Measurements from ENCODE around the gene TWF2. TPM values are rescaled to one million over a fixed set of nuclear protein-coding genes. Genes with fewer than 3 reads are reported as not detected.
A peak's percentile ranks its signal among the peaks of the same experiment; 100 is the strongest.

The TWF2 gene
- total and polyA plus RNA-seq, 10 of the 15 experiments (the other 5 are each of a cell fraction or from before 2014, with no cell fraction given) = 0.16 to 106 (median 68.5) TPM

DNA sequence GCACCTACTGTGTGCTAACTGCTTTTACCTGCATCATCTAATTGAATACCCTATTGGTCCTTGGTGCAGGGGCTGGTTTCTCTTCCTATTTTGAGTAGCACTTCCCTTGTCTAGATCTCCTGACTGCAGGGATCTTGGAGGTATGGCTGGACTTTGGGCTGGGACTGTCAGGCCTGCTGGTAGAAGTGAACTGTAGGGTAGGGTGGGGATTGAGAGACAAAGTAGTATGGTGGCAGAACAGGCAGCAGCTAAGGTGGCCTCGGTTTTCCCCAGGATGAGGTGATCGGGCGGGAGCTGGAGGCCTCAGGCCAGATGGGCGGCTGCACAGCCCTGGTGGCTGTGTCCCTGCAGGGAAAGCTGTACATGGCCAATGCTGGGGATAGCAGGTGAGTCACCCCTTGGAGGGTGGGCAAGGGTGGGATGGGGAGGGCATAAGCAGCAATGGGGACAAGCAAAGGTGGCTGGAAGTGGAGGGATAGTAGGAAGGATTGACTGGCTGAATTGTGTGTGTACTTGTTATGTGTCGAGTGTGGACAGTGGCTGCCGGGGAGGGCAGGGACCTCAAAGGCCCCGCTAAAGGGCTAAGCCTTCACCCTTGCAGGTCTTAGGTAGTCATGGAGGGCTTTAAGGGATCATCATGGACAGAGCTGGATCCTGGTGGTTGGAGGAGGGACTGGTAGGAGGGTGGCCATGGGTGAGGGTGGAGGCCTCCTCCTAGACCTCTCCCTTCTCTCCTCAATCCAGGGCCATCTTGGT is 8.6 kb upstream of the TWF2 start:
- ChIA-PET POLR2A (interaction anchor here (0.6 to 7.8 kb wide), 4 partner anchors 14 to 33 kb away, joined by 4 to 60 read pairs (median 4); partner anchors contain the start of genes TLR9 and WDR82), RAD21 (ENCODE audit: unreplicated experiment) (no interaction called here), SMC1A (ENCODE audit: uncharacterized antibody, unreplicated experiment) (no interaction called here), CTCF (interaction anchor here (0.6 kb wide), 1 partner anchor 38 kb away, joined by 3 read pairs; no protein-coding TSS in a partner anchor)
- Histone ChIP-seq H3K4me3 (no peak overlapping the region), H2AFZ (ENCODE audit: control insufficient read depth, low read depth, low read length) (no peak overlapping the region), H3K9me3 (replicated peaks; ENCODE audit: control insufficient read depth, insufficient read depth, low read length) (no peaks in the 10 kb centered on the region; the same call in 2 of the 3 replicates), H3K79me2 (ENCODE audit: control insufficient read depth, insufficient read depth, low read length) (no peaks in the 10 kb centered on the region; the same call in none of the 2 replicates), H3K4me1 (ENCODE audit: control insufficient read depth, insufficient read depth, low read length) (peaks cover 37% of the 10 kb centered on the region), H3K36me3 (ENCODE audit: control insufficient read depth in 2 of 2, insufficient read depth in 2 of 2, low read length in 1 of 2) (peaks cover 11 to 14% of the 10 kb centered on the region in 2 experiments; a peak in 3 of 4 replicates), H3K27ac (ENCODE audit: control insufficient read depth, insufficient read depth) (no peak overlapping the region), H3K4me2 (ENCODE audit: control insufficient read depth, insufficient read depth) (peak overlapping the region; percentile 100; the same call in 1 of the 2 replicates), H3K9ac (ENCODE audit: control insufficient read depth, insufficient read depth, low read length) (no peak overlapping the region; the same call in 1 of the 2 replicates), H3K27me3 (replicated peaks in 1 of 2; ENCODE audit: control insufficient read depth in 2 of 2, insufficient read depth in 2 of 2, low read length in 1 of 2) (no peaks in the 10 kb centered on the region), H4K20me1 (ENCODE audit: control insufficient read depth, insufficient read depth) (no peaks in the 10 kb centered on the region)
- no peak for FAIRE-seq
- ATAC-seq = no peak
- DNase-seq (ENCODE audit: low read depth, low spot score) = no peak
- WGBS (ENCODE audit: insufficient coverage, insufficient replicate concordance, low lambda C conversion rate, missing lambda C conversion rate) = 67% methylated on average over 7 of the region's 7 CpGs
- in situ Hi-C loops (cut with MboI) = no loop called here
- no TSS peak for BruUV-seq (replicated peaks)
- intact Hi-C loops (cut with micrococcal nuclease; ENCODE audit: unreplicated experiment) = no loop called here
- TF ChIP-seq SPI1 (IDR thresholded peaks at IDR 0.05; ENCODE audit: borderline replicate concordance, insufficient read depth, low read depth, low read length) (peak; percentile 68; the same call in 1 of the 2 replicates), STAT3 (IDR thresholded peaks at IDR 0.05; ENCODE audit: low read depth, low read length) (no peak)

GRCh38 chr3:52246728-52247408 is 7.9 kb upstream of the TWF2 start:
- ChIA-PET SMC1A (ENCODE audit: uncharacterized antibody, unreplicated experiment) (interaction anchor here (1.2 to 7.4 kb wide), 4 partner anchors 16 to 31 kb away, joined by 3 to 62 read pairs (median 4); partner anchors contain the start of gene WDR82), RAD21 (ENCODE audit: unreplicated experiment) (interaction anchor here (0.9 to 1.8 kb wide), 7 partner anchors 9 to 194 kb away, joined by 3 to 7 read pairs (median 5); partner anchors contain the start of gene WDR82), CTCF (interaction anchor here (1.0 to 7.5 kb wide), 3 partner anchors 10 to 32 kb away, joined by 3 to 87 read pairs (median 3); partner anchors contain the start of gene WDR82), POLR2A (interaction anchor here (0.6 to 1.7 kb wide), 6 partner anchors 12 to 41 kb away, joined by 3 to 9 read pairs (median 4); partner anchors contain the start of genes GLYCTK and TLR9)
- Histone ChIP-seq H3K9me3 (replicated peaks; ENCODE audit: control insufficient read depth, insufficient read depth, low read length) (no peaks in the 10 kb centered on the region; the same call in 2 of the 3 replicates), H3K4me1 (ENCODE audit: control insufficient read depth, insufficient read depth, low read length) (peaks cover 39% of the 10 kb centered on the region), H3K4me3 (peak overlapping the region; percentile 89), H4K20me1 (ENCODE audit: control insufficient read depth, insufficient read depth) (no peaks in the 10 kb centered on the region), H3K36me3 (ENCODE audit: control insufficient read depth in 2 of 2, insufficient read depth in 2 of 2, low read length in 1 of 2) (peaks cover 9 to 10% of the 10 kb centered on the region in 2 experiments; a peak in 3 of 4 replicates), H3K27me3 (replicated peaks in 1 of 2; ENCODE audit: control insufficient read depth in 2 of 2, insufficient read depth in 2 of 2, low read length in 1 of 2) (no peaks in the 10 kb centered on the region), H3K27ac (ENCODE audit: control insufficient read depth, insufficient read depth) (no peak overlapping the region), H3K79me2 (ENCODE audit: control insufficient read depth, insufficient read depth, low read length) (no peaks in the 10 kb centered on the region; the same call in none of the 2 replicates), H3K9ac (ENCODE audit: control insufficient read depth, insufficient read depth, low read length) (peak overlapping the region; percentile 80), H2AFZ (ENCODE audit: control insufficient read depth, low read depth, low read length) (no peak overlapping the region), H3K4me2 (ENCODE audit: control insufficient read depth, insufficient read depth) (peak overlapping the region; percentile 100)
- WGBS (ENCODE audit: insufficient coverage, insufficient replicate concordance, low lambda C conversion rate, missing lambda C conversion rate) = 34% methylated on average over 14 of the region's 14 CpGs
- in situ Hi-C loops (cut with MboI) = no loop called here
- DNase-seq (ENCODE audit: low read depth, low spot score) (no peak), FAIRE-seq (no peak), ATAC-seq (no peak)
- TF ChIP-seq NBN (IDR thresholded peaks at IDR 0.05) (no peak), IKZF1 (conservative IDR thresholded peaks at IDR 0.05) (no peak), YY1 (IDR thresholded peaks at IDR 0.05; ENCODE audit: low read depth, low read length) (0 out of 2 replicates have a peak, but pooled peaks have one; percentile 19), DPF2 (IDR thresholded peaks at IDR 0.05) (0 out of 2 replicates have a peak, but pooled peaks have one; percentile 52), BCL11A (IDR thresholded peaks at IDR 0.05; ENCODE audit: low read depth, low read length) (no peak), POLR2A (IDR thresholded peaks at IDR 0.05; ENCODE audit: low read depth, low read length) (peak; percentile 17; the same call in 1 of the 2 replicates)
- no TSS peak for BruUV-seq (replicated peaks)
- intact Hi-C loops (cut with micrococcal nuclease; ENCODE audit: unreplicated experiment) = no loop called here

Measured in GM12878 (cell line).